CD4-positive, alpha-beta T cell treated with Interleukin-21 for 1 hour (primary cell): ENCODE data around the gene OLFM3.

Source experiments
- DNase-seq: peaks from one replicate; pipeline ENCODE4 v3.0.0-alpha.2; 2020

OLFM3 gene

DNA sequence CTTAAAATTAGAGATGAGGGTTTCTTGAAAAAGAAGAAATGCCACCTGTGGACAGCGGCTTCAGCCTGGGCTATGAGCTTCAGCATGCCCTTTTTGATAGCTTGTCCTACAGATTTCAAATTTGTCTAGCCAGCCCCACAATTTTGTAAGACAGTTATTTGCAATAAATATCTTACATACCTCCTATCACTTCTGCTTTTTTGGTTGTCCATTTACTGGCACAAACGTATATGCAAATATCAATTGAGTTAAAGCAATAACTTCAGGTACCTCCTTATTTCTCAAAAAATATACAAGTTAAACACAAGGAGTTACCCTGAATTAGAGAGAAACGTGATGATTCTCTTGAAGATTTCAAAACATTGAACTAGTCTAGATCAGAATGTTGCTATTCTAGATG, 53.5 kb downstream of the OLFM3 start:
- DNase-seq, result no peak

DNA sequence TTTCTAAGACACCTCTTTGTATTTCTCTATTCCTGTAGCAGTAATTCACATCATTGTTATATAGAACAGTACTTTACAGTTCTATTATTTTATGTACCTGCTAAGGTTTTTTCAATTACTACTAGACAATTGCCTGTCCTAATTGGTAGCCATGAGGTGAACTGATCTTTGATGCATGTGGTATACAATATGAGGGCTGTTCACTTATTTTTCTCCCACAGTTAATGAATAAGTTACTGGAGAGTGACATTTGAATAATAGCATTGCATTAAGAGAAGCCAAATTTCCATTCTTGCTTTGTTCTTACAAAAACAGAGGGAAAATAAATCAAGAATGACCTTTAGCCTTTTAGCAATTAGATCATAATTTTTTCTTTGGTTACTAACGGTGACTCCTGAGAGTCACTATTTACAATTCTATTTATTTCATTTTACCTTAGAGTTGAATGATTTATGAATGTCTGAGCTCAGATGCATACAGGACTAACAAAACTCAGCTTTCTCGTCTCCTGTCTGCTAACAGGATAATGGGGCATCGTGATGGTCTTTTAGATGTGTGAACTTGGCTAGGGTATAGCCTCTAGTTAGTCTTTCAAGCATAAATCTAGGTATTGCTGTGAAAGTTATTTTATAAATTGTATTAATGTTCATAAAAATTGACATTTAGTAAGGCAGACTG, 54.1 kb downstream of the OLFM3 start:
- no peak for DNase-seq

DNA sequence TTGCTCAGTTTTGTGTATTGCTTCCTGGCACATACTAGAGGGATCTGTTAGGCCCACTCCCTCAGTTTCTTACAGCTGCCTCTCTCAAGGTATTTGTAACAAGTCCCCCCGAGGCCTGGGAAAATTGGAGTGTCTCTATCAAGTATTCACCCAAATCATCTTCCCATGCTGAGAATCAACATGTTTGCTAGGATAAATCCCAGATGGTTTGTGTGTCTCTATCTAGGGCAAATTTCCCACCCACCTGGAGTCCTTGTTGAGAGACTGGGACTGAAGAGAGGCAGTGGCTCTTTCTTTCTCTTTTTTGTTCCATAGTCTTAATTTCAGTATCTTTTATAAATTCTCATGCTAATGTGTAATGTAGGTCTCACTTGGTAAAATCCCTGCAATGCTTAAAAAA, 58.0 kb downstream of the OLFM3 start:
- DNase-seq, result no peak

DNA sequence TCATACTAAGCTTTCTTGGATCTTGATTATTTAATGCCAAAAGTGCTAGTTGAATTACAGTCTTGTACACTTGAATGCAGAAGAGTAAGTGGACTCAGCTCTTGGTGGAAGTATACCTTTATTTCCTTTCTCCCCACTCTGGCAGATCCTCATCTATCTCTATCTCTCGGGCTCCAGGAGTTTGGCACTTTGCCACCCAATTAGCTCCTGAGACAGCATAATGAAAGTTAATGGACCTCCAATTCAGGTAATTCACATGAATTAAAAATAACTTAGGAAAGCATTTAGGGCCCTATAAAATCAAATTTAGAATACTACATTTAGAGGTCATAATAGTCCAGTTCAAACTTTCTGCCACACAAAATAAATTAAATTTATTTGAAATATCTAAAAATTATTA, 67.4 kb downstream of the OLFM3 start:
- no peak for DNase-seq

DNA sequence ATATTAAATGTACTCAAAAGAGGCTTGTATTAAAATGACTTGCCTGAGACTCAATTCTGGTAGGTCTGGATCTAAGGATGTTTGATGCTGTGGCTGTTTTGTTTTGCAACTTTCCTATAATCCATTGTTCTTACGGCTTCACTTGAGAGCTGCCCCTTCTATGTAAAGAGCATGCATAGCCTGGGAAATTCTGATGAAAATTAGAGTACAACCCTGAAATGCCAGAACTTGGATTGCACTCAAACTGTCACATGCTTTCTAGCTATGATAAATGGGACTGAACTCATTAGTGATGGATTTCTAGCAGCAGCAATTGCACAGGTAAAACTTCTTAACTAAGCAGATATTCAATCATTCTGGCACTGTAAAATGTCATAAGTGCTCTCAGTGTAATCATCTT, 67.9 kb downstream of the OLFM3 start:
- no peak for DNase-seq

DNA sequence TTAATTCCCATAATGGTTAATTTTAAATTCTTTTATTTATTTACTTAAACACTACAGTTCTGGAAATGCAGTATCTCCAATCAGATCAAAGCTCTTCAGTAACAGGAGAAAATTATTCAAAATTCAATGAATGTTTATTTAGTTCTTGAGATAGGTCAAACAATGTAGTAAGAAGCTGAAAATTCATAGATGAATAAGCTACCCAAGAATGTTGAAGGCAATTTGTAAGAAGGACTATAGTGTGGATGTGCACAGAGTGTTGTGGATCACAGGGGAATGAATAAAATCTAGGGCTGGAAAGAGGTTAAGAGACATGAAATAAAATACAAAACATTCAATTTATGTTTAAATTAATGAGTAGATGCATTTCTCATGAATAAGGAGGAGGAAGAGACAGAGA, 72.0 kb downstream of the OLFM3 start:
- DNase-seq, result no peak

DNA sequence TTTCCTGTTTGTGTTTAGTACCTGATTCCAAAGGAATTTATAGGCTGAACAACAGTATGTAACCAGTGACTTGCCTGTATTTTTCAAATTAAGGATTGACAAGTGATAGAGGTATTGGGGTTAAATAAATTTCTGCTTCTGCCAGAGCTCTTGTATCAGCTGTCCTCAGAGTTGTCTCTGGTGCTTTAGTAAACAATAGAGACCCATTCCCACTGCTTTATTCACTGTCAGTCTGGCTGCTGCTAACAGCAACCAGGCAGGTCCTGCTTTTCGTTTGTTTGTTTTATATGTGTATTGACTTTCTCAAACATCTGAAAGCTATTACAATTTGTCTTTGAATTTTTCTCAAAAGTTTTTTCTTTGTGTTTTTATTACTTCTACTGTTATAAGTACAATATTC, 76.1 kb downstream of the OLFM3 start:
- DNase-seq, result no peak

DNA sequence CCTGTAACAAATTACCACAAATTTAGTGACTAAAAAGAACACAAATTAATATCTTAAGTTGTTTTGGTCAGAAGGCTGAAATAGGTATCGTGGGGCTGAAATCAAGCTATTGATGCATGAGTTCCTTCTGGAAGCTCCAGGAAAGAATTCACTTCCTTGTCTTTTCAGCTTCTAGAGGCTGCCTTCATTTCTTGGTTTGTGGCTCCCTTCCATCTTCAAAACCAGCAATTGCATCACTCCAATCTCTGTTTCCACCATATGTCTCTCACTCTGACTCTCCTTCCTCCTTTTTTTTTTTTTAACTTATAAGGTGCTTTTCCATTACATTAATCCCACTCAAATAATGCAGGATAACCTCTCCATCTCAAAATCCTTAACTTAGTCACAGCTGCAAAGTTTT, 78.4 kb downstream of the OLFM3 start:
- DNase-seq, result no peak

DNA sequence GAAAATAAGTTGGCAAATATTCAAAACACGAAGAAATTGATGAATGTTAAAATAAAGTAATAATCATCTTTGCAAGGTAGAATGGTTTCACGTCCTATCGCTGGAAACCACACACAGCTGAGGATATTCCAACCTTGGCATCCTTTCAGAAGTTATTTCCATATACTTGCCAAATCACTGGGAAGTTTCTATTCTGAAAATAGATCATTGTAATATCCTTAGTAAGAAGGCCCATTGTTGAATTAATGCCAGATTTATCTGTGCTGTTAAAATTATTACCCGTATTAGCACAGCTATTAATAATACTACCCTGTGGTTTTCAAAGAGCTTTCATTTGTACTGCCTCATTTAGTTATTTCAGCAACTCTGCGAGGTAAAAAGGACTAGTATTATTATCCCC, 81.1 kb downstream of the OLFM3 start:
- no peak for DNase-seq

DNA sequence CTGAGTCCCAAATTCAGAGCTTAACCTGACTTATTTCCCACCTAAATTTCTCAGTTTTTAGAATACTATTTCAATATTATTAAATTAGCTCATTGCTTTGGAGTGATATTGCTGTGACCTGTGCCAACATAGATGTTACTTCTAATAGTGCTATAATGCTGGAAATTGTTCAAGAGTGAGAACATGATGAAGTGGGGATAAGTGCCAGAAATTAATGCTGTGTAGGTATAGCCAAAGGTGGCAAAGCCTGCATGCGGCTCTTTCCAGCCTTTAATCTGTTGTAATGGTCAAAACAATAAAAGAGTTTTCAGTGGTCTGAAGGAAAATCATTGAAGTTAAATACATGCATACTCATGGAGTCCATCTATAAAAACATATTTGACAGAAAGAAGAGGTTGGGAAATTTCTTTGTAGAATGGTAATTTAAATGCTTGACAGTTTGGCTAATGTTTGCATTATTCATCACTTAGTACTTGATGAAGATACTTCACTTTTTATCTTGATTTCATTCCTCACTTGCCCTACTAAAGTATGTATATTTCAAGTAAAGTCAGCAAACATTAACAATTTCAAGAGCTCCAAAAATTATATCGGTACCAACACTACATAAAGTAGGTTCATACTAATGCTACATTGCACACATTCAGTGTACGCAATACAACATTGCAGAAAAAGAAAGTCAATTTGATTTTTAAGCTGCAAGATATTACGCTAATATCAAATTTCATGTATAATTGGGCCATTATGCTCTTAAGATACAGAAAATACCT, 82.1 kb downstream of the OLFM3 start:
- DNase-seq, result no peak

DNA sequence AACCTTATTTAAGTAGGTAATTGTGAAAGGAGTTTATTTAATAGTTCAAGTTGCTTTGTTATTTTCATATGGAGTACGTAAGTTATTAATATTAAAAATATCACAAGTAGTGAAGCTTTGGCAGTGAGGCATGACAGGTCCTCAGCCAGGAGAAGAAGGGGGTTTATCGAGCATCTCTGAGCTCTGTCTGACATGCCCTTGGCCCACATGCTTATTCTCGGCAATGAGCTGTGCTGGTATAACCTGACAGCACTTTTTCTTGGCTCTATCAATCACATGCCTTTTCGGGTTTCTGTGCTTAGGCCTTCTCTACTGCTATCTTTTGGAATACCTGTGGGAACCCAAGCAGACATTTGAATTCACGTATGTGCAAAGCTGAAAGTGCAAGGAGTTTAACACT, 84.8 kb downstream of the OLFM3 start:
- DNase-seq, result no peak

DNA sequence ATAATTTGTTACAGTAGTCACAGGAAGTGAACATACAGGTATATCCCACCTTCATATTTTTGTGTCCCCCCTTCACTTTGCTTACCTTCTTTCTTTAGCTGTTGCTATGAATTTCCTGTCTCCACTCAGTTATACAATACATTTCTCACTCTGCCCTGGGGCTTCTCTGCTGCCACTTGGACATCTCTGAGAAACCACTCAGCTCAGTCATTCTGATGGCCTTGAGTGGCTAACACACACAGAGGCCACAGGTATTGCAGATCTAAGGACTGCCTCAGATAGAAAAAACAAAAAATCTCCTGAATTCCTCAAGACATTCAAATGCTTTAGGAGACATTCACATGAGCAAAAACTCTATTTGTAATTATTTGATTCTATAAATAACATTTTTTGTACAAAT, 87.7 kb downstream of the OLFM3 start:
- no peak for DNase-seq

DNA sequence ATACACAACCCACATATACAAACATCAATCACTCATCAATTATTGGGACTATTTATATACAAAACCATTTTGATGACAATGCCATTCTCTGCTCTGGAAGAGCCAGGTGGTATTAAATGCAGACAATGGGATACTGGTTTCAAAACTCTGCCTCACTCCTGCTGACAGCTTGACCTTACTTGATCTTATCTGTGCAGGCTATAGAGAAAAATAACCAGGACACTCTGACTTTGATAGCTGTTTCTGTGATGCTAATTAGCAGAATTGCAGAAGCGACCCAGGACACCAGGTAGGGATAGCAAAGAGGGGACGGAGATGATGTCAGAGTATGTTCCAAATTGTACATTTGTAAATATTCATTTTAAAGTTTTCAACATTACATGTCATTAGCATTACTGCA, 89.5 kb downstream of the OLFM3 start:
- DNase-seq, result no peak

DNA sequence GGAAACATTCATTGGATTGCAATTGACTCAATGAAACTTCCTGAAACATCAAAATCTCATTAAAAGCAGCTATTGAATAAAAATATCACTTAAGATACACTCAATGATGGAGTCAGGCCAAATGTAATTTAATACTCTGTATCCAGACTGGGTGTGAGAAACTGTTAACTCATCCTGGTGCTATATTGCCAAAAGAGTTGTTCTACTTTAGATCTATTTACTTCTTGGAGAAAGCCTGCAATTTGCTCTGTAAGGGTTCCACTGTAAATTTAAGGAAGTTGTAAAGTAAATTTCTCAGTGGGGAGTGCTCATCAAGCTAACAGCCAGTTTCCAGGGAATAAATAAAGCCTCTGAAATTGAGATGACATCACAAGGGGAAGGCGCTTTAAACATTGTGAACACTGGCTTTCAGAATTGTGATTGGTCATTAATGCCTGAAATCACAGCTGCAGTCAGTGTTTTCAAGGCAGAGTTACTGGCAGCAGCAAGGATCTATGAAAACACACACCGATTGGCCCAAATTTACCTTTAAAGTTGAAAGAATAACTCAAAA, 91.4 kb downstream of the OLFM3 start:
- no peak for DNase-seq

DNA sequence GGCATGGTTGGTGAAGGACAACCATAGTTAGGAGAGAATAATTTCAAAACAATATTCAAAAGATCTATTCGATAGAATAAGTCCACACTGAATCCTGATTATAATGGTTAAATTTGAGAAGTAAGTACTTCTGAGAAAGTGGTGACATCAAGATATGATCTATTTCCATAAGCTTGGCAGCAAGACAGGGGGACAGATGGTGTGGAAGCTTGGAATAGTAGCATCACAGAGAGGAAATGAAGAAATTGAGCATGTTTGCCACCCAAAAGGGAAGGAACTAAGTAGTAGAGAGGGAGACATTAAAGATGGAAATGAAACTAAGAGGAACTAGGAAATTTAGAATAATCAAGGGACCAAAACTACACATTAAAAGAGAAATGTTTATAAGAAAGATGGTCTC, 94.5 kb downstream of the OLFM3 start:
- DNase-seq, result no peak

DNA sequence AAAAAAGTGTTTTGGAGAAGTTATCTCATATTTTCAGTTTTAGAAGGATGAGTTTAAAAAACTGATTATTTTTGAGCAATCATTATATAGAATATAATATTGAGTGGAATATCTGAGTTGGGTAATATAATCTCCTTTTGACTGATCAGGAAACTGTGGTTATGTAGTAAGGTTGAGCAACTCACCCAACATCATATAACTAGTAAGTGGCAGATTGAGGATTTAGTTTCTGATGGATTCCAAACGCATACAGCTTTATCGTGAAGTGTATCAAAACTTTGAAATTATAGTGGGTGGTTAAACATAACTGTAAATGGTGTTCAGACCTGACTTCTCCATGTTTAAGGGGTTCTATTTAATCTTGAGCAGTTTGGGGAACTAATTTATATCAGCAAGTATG, 98.6 kb downstream of the OLFM3 start:
- no peak for DNase-seq

DNA sequence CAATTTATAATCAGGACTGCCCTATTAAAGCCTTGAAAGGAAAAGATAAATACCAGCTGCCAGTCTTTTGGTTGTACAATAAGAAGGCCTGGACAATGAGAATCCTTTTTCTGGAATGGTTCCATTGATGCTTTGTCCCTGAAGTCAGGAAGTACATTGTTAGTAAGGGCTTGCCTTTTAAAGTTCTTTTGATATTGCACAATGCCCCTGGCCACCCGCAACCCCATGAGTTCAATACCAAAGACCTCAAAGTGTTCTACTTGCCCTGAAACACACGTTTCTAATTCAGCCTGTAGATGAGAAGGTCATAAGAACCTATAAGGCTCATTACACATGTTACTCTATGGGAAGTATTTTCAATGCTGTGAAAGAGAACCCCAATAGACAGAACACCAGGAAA, 112.1 kb downstream of the OLFM3 start:
- DNase-seq, result no peak

DNA sequence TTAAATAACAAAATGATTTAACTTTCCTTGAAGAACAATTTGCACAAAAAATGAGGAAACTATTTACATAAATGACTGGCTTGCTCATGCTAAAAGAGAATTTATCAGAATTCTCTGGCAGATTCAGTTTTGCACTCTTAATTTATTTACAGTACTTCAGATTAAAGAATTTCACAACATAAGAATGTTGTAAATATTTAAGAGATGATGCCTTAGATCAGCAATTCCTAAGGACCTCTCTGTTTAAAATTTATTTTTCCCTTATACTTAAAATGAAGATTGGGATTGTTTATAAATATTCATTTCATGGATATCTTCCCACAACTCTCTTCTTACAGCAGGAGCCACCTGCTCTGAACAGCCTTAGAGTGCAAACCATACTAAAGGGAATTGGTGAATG, 120.8 kb downstream of the OLFM3 start:
- no peak for DNase-seq

DNA sequence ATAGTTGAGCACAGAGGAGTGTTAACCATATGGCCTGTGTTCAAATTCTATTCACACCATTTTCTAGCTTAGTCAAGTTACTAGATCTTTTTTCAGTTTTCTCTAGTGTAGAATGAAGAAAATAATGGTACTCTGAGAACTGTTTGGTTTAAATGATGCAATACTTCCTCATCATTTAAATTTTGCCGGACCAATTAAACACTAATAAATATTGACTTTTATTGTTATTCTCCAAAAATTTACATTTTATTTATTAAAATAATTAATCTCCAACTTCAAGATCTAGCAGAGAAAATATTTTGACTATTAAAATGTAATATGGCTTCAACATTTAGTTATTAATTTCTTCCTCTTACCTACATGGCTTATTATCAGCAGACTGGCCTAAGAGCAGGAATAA, 123.1 kb downstream of the OLFM3 start:
- DNase-seq, result no peak

DNA sequence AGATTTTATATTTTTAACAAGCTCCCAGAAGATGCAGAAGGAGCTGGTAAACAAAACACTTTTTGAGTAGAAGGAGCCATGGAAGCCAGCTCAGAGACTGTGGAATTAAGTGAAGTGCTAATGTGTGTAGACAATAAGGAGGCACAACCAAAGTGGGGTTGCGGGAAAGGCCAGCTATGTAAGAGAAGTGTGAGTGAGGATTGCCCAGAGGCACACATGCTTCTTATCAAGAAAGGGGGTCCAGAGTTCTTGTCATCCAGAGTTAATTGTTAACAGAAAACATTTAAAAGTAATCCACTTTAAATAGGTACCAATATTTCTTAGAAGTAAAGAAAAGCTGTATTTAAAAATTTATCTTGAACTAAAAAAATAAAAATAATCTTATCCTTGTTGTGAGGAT, 136.8 kb downstream of the OLFM3 start:
- no peak for DNase-seq

DNA sequence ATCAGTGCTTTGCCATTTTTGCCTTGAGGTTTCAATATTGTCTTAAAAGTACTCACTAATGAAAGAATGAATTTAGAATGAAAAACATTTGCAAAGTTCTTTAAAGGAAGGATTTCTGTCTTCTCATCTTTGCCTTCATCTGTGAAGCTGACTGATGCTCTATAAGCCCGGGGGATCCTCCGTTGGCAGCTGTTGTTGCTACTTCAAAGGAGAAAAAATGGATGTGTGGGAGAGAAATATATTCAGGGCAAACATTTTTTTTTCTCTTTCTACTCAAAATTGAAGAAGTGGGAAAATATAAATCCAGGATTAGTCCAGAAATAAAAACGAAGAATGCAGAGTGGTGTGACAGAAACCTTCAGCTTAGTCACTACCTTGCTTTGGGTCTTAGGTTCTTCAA, 142.5 kb downstream of the OLFM3 start:
- no peak for DNase-seq

DNA sequence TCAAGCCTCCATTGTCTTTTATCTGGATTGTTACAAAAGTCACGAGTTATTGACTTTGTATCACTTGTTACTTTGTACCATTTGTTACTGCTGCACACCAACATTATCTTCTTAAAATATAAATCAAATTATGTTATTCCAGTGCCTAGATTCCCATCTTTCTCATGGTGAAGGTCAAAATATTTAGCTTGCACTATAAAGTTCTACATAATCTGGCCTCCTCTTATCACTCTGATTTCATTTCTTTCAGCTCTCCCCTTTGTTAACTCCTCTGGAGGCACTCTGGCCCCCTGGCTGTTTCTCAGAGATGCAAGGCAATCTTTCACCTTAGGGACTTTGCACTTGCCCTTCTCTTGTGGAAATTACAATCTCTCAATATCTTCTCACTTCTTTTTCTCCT, 143.8 kb downstream of the OLFM3 start:
- DNase-seq, result no peak

DNA sequence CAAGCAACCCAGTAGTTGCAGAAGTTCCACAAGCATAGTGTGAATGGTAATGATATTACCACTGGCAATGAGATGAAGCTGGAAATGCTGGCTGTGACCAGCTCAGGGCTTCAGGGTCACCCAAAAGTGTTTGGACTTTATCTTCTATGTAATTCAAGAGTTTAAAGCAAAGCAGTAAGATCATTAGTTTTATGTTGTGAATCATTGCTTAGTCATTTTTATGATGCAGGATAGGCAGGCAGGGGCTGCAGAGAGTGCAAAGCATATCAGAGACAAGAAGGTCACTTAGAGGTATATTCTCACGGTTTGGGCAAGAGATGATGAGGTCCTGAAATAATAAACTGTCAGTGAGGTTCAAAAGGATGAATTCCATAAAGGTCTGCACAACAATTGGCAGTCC, 147.4 kb downstream of the OLFM3 start:
- DNase-seq, result no peak

DNA sequence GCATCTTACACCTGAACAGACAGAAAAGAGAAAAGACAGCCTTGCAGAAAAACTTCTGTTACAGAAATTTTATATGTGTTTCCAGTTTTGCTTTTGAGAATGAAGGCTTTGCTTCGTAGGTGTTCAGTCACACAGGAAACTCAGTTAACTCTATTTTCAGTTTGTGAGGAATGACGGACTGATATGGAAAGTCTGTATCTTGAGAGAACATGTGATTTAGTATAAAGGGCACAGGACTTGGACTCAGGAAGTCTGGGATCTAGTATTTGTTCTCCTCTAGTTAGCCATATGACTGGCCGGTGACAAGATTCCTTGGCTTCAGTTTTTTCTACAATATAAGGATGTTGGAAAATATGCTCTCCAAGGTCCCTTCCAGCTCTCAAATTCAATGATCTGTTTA, 149.1 kb downstream of the OLFM3 start:
- no peak for DNase-seq

DNA sequence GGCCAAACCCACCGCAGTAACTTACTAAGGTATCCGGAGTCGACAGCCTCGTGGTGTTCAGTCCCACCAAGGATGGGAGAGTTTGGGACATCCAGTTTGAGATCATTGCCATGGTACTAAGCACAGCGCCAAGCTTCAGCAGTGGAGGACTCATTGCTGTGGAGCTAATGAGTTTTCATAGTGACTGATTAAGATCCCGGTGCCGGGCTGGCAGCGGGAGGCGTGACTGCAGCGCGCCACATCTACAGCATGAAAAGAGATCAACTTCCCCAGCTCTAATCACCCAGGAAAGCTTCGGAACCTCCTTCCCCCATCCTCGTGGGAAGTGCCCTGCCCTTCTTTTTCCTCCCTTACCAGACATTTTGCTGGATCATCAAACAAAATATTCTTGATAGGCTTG, 149.9 kb downstream of the OLFM3 start:
- no peak for DNase-seq
